Measurements from ENCODE around the gene MRPL1. TPM values are rescaled to one million over a fixed set of nuclear protein-coding genes. Genes with fewer than 3 reads are reported as not detected.

Gene MRPL1
- total RNA-seq, 4 donors from 2014 or later = 12.1 to 25.9 (median 19.0) TPM

GRCh38 chr4:77848508-77848907 lies 14.1 kb upstream of the MRPL1 start:
- Histone ChIP-seq H3K9me3 (no peaks in the 10 kb centered on the region), H3K4me1 (no peaks in the 10 kb centered on the region), H3K4me3 (replicated peaks in 1 of 3) (no peak overlapping the region), H3K27me3 (no peaks in the 10 kb centered on the region), H3K27ac (no peak overlapping the region), H3K36me3 (no peaks in the 10 kb centered on the region)
- no peak for TF ChIP-seq POLR2A (IDR thresholded peaks at IDR 0.05)
- no peak for TF ChIP-seq CTCF (IDR thresholded peaks at IDR 0.05)
- 94% methylated on average over 6 of the region's 6 CpGs for WGBS, 2 donors
- intact Hi-C loops (cut with DNase I) = no loop called here
- DNase-seq = no peak

GRCh38 chr4:77849278-77849965 lies 13.2 kb upstream of the MRPL1 start:
- H3K36me3 ChIP-seq = no peaks in the 10 kb centered on the region
- H3K27ac ChIP-seq = no peak overlapping the region
- no peaks in the 10 kb centered on the region for H3K27me3 ChIP-seq
- intact Hi-C loops (cut with DNase I) = no loop called here
- WGBS, 2 donors = 90 to 91% methylated on average over 12 of the region's 12 CpGs
- H3K4me3 ChIP-seq (replicated peaks in 1 of 3) = no peak overlapping the region
- DNase-seq = no peak
- TF ChIP-seq POLR2A (IDR thresholded peaks at IDR 0.05) (no peak), CTCF (IDR thresholded peaks at IDR 0.05) (no peak)
- no peaks in the 10 kb centered on the region for H3K4me1 ChIP-seq
- H3K9me3 ChIP-seq = no peaks in the 10 kb centered on the region

DNA sequence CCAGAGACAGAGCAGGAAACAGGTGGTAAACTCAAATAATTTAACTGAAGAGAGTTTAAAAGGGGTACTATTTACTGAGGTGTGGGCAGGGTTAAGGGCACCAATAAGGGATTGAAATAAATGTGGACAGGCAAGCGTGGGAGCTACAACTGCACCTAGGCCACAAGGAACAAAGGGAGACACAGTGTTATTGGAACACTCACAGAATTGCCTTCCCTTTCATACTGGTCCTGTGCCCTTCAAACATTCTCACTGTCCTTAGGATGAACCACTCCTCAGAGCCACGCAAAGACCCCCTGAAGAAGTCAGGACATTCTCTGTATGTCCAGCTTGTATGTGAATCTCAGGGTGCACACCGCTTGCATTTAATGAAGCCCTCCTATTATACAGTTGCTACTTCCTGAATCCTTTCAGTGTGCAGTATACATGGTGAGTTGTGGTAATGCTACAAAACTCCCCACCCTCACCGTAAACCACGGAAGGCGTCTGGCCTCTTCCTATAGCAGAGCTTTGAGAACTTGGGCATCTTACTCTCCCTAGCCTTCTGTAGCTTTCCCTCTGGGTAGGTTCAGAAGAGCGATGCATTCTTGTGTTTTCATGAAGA lies 9.6 kb upstream of the MRPL1 start:
- H3K27ac ChIP-seq = no peak overlapping the region
- no peaks in the 10 kb centered on the region for H3K27me3 ChIP-seq
- H3K4me1 ChIP-seq = no peaks in the 10 kb centered on the region
- no peaks in the 10 kb centered on the region for H3K36me3 ChIP-seq
- no peaks in the 10 kb centered on the region for H3K9me3 ChIP-seq
- TF ChIP-seq CTCF (IDR thresholded peaks at IDR 0.05) = no peak
- no peak for TF ChIP-seq POLR2A (IDR thresholded peaks at IDR 0.05)
- 65 to 71% methylated on average over 7 of the region's 7 CpGs for WGBS, 2 donors
- intact Hi-C loops (cut with DNase I) = no loop called here
- DNase-seq = no peak
- no peak overlapping the region for H3K4me3 ChIP-seq (replicated peaks in 1 of 3)

DNA sequence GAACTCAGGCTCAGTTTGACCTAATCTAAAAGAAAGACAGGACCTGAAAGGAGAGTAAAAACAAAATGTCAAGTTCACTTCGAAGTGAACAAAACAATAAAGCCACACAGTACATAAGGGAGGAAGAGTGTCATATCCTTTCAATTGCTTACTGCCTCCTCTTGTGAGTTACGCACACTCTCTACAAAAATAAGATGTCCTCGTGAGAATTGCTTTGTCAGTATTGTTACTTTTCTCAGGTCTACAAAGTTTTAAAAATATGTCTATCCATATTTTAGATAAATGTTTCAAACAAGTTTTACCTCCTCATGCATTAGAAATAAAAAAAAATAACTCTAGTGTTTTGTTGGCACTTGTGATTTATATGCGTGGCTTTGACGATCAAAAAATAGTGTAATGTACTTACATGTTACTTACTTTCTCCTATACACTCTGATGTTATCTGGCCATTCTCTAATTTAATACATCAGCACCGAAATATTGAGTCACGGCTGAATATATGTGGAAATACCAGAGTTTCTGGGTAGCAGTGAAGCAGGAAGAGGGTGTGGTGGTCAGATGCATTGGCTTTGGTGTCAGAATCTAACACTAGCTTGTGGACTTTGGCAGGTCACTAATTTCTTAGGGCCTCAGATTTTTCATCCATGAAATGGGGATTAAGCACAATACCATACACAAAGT lies 8.1 kb upstream of the MRPL1 start:
- Histone ChIP-seq H3K9me3 (no peaks in the 10 kb centered on the region), H3K27ac (peak overlapping the region; percentile 21 to 41 (median 41)), H3K4me1 (no peaks in the 10 kb centered on the region), H3K4me3 (replicated peaks in 1 of 3) (no peak overlapping the region), H3K36me3 (no peaks in the 10 kb centered on the region), H3K27me3 (no peaks in the 10 kb centered on the region)
- intact Hi-C loops (cut with DNase I) = no loop called here
- DNase-seq = no peak
- TF ChIP-seq POLR2A (IDR thresholded peaks at IDR 0.05) (no peak), CTCF (IDR thresholded peaks at IDR 0.05) (no peak)
- 76% methylated on average over 7 of the region's 7 CpGs for WGBS, 2 donors

DNA sequence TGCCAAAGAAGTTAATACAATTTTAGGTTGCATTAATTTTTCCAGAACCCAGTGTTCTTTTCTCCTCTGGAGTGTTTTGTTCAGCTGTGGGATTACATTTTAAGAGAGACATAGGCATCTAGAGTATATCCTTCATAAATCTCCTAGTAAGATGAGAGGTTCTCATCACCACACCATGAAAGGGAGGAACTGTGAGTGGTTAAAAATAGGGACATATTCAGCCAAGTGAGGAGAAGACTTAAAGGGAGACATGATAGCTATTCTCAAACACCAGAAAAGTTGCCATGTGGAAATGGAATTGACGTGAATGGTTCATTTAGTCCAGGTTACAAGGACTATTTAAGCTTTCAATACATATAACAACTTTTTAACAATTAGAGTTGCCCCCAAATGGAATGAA lies 6.5 kb upstream of the MRPL1 start:
- intact Hi-C loops (cut with DNase I) = no loop called here
- Histone ChIP-seq H3K36me3 (no peaks in the 10 kb centered on the region), H3K27ac (no peak overlapping the region), H3K4me3 (replicated peaks in 1 of 3) (no peak overlapping the region), H3K27me3 (no peaks in the 10 kb centered on the region), H3K9me3 (no peaks in the 10 kb centered on the region), H3K4me1 (no peaks in the 10 kb centered on the region)
- DNase-seq = no peak
- WGBS, 2 donors = 53 to 56% methylated on average over 1 of the region's 1 CpG
- TF ChIP-seq POLR2A (IDR thresholded peaks at IDR 0.05) (no peak), CTCF (IDR thresholded peaks at IDR 0.05) (no peak)

All from thyroid gland (tissue), 4 donors.